ENCODE data around the gene GRK6.

The GRK6 gene

DNA sequence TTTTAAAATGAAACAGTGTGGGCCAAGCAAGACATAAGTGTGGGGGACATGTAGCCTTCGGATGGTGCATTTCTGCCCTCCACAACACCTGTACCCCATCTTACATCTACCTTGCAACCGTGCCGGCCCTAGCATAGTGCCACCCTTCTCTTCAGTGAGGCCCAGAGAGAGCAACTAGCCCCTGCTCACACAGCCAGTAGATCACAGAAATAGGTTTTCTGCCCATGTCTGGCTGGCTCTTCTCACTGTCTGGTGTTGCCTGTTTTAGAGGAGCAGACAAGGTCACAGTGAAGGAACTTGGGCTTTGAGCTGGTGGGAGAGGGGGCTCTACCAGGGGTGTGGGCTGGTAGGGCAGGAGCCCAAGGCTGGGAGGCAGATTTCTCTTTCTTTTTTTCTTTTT, 59.8 kb downstream of the GRK6 start:
- no peak for DNase-seq (ENCODE audit: low spot score)

DNA sequence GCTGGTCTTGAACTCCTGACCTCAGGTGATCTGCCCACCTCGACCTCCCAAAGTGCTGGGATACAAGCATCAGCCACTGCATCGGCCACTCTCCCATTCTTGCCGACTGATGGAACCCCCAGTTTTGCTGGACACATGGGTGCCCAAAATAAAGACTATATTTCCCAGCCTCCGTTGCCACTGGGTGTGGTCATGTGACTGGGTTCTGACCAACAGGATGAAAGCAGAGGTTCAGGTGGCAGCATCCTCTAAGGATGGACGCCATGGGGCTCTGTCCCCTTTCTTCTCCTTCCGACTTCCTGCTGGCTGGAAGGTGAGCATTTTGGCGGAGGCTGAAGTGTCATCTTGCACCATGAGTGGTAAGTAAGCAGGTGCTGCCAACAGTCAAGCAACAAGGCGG, 60.7 kb downstream of the GRK6 start:
- DNase-seq (ENCODE audit: low spot score) = no peak

DNA sequence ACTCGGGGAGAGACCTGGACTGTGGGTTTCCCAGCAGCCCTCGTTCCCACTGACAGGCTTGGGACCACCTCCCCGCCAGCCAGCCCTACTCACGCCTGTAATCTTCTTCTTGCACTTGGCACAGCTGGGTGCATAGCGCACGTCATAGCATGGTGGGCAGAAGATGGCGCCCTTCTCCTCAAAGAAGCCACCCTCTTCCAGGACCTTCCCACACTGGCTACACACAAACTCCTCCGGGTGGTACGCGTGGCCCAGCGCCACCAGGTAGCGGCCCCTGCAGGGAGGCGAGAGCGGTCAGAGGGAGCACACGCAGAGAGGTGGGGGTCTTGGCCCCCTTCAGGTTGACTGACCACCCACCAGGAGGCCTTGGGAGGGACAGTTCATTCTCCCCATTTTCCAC, 61.5 kb downstream of the GRK6 start:
- DNase-seq (ENCODE audit: low spot score) = no peak

DNA sequence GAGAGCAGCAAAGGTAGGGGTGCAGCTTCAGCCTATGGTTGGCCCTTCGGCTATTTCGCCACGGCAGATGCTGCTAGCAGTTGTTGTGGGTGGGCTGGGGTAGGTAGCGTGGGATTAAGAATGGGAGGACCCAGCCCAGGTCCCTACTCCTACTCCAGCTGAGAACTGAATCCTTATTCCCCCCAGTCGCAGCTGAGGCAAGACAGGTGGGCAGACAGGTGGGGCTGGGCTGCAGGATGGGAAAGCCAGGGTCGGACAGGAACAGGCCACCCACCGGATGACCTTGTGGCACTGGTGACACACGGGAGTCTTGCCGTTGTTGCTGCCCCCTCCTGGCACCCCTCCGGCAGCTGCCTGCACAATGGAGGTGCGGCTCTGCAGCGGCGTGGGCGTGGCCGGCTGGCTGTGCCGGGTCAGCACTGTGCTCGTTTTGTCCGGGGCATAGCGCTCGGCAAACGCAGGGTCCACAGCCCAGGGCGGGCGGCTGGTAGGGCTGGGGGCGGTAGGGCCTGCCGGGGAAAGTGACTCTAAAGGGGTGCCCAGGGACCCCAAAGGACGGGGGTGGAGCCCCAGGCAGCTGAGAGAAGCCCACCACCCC, 62.7 kb downstream of the GRK6 start:
- no peak for DNase-seq (ENCODE audit: low spot score)

DNA sequence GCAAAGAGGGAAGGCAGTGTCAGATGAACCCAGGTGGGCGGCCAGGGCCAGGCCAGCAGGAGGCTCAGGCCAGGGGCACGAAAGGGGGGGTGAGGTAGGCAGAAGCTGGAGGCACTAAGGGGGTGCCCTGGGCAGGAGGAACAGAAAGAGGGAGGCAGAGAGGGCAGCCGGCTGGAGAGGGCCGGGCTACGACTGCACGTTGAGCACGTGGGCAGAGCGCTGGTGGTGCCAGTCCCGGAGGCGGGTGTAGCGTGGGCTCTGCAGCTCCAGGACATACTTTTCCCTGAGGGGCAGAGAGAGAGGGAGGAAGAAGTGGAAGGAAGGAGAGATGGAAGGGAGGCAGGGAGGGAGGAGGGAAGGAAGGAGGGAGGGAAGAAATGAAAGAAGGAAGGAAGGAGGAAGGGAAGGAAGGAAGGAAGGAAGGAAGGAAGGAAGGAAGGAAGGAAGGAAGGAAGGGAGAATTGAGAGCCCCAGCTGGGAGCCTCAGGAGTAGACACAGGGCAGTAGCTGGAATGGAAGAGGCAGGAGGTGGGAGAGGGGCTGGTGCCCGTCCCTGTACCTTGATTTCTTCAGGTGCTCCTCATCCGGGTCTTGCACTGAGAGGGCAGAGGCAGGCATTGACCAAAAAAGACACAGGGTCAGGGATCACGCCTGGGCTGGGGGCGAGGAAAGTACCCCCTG, 64.0 kb downstream of the GRK6 start:
- no peak for DNase-seq (ENCODE audit: low spot score)

DNA sequence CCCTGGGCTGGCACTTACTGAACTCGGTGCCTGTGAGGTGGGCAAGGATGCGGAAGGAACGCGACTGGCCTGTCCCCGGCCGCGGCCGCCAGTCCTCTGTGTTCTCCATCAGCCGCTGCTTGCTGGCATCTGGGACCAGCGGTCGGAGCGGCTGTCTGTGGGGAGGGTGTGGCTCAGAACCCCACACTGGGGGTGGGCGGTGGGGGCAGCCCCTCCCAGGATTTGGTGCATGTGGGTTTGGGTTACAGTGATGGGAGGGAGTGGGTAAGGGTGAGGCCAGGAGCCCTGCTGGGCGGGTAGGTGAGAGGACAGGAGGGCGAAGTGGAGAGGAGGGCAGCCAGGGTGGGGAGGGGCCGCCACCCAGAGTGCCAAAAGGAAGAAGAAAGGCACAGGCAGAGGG, 64.5 kb downstream of the GRK6 start:
- DNase-seq (ENCODE audit: low spot score) = no peak

DNA sequence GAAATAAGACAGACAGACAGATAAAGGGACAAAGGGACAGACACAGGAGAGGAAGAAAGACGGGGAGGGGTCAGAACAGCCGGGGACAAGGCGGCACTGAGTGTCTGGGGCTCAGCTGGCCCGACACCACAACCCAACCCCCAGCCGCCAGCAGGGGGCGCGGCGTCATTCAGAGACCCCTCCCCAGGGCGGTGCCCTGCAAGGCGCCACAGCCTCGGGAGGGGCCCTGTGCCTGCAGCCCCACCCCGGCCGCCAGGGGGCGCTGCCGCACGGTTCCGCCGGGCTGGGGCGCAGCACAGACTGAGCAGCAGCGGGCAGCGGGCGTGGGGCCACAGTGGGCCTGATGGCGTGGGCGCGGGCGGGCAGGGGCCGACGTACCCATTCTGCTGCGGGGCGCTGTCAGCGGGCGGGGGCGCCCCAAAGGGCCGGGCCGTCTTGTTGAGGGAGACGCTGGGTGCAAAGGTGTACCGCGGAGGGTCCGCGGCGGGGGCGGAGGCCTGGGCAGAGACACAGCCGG, 65.0 kb downstream of the GRK6 start:
- peak; percentile 50 for DNase-seq (ENCODE audit: low spot score)

DNA sequence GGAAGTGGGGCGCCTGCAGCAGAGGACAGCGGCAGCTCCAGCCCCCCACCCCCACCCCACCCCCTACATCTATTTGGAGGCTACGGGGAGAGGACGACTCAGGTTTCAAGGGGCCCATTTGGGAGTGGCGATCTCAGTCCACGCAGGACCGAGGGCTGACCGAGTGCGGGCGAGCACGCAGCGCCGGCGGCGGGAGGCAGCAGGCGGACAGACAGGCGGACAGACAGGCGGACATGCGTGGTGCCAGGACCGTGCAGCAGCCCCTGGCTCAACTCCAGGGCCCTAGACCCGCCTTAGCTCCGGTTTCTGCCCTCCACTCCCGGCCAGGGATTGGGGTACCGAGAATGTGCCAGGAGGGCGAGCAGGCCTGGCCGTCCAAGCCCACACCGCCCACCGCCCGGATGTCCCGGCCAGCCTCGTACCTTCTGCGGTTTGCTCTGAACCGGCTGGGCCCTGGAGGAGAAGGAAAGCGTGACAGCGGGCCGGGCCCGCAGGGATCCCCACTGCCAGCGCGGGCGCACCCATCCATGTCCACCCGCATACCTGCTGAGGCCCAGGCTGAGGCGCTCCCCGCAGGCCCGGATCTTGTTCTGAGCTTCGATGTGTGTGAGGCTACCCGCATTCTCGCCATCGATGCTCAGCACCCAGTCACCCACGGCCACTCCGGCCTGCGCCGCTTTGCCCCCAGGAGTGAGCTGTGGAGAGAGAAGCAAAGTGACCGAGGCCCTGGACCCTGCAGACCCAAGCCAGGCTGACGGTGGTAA, 65.7 kb downstream of the GRK6 start:
- no peak for DNase-seq (ENCODE audit: low spot score)

Data from AG08395 (cell line).